ENCODE data around the gene SMG9. TPM values are rescaled to one million over a fixed set of nuclear protein-coding genes. Genes with fewer than 3 reads are reported as not detected.

SMG9 gene
- total and polyA plus RNA-seq, 2 of the 13 experiments (the other 11 are each of a cell fraction or from before 2014, with no cell fraction given) = 16.1 to 18.7 TPM

GRCh38 chr19:43683905-43684304 is 70.9 kb downstream of the SMG9 start:
- intact Hi-C loops (cut with micrococcal nuclease; ENCODE audit: unreplicated experiment) = no loop called here
- no peak overlapping the region for H2AFZ ChIP-seq (ENCODE audit: low read length)

DNA sequence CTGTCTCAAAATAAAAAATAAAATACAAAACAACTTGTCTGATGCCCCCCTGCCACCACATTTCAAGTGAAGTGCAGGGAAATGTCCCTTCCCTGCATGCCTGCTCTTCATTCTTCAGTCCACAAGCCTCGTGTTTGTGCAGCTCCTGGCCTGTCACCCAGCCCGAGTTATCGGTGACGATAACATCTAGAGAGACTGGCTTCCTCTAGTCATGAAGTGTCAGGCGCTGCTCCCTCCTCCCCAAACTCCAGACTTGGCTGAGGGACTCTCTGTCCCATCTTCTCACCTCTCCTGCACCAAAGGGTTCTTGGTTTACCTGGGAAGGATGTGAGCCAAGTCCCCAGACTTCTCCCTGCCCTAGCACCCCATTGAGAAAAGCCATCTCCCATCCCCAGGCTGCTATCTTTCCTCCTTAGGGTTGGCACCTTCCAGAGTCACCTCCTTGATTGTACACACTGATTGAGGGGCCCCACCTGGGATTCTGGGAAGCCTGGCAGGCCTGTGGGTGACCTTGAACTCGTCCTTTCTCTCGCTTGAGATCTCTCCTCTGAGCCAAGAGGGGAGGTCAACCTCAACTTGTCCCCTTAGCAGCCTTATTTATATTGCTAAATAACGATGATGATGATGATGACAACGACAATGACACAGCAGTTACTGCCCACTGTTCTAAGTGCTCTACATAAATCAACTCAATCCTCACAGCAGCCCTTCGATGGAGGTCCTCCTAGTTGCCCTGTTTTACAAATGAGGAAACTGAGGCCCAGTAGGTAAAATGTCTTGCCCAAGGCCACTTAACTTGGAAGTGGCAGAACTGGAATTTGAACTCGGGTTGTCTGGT is 71.7 kb downstream of the SMG9 start:
- no peaks in the 10 kb centered on the region for H3K4me1 ChIP-seq (ENCODE audit: insufficient read depth, low read length)
- H2AFZ ChIP-seq (ENCODE audit: low read length) = no peak overlapping the region
- WGBS (ENCODE audit: low lambda C conversion rate) = 13% methylated on average over 11 of the region's 11 CpGs
- H3K4me2 ChIP-seq (ENCODE audit: low read depth, low read length) = no peak overlapping the region
- intact Hi-C loops (cut with micrococcal nuclease; ENCODE audit: unreplicated experiment) (no loop called here), in situ Hi-C loops (cut with HindIII; ENCODE audit: extremely low pct_ligation_motif_present, low pct_unique_long_range_greater_than_20kb) (no loop called here)
- H3K9ac ChIP-seq (ENCODE audit: insufficient read depth, low read depth, low read length) = no peak overlapping the region
- FAIRE-seq (no peak), DNase-seq (ENCODE audit: low spot score) (no peak), ATAC-seq (no peak)
- no peaks in the 10 kb centered on the region for H3K9me3 ChIP-seq (ENCODE audit: low read length)
- H3K27me3 ChIP-seq (ENCODE audit: control insufficient read depth in 1 of 2, insufficient read depth in 2 of 2, low read length in 2 of 2) = no peaks in the 10 kb centered on the region; a peak in 2 of 5 replicates
- no peaks in the 10 kb centered on the region for H3K36me3 ChIP-seq (replicated peaks in 1 of 2; ENCODE audit: control insufficient read depth in 1 of 2, insufficient read depth in 2 of 2, low read length in 2 of 2)
- no peak overlapping the region for H3K27ac ChIP-seq (ENCODE audit: extremely low read length, insufficient read depth, low read length)
- ChIA-PET CTCF (ENCODE audit: low intra/inter-chr PET ratio, low total read pairs) (no interaction called here), POLR2A (no interaction called here)
- no peak overlapping the region for H3K4me3 ChIP-seq (replicated peaks in 1 of 3; ENCODE audit: insufficient read depth in 1 of 3, low read depth in 2 of 3, low read length in 3 of 3)
- no TSS peak for BruUV-seq (replicated peaks)
- no peaks in the 10 kb centered on the region for H4K20me1 ChIP-seq (ENCODE audit: insufficient read depth, low read length)
- H3K79me2 ChIP-seq (ENCODE audit: insufficient read depth, low read length) = no peaks in the 10 kb centered on the region
- no peak for TF ChIP-seq ZNF253 (CRISPR knock-in tag; IDR thresholded peaks at IDR 0.05; ENCODE audit: borderline replicate concordance)
- no peak for TF ChIP-seq ZNF776 (CRISPR knock-in tag; IDR thresholded peaks at IDR 0.05)
- no peak for TF ChIP-seq TOPORS (CRISPR knock-in tag; IDR thresholded peaks at IDR 0.05)
- no peak for TF ChIP-seq ISX (CRISPR knock-in tag; conservative IDR thresholded peaks at IDR 0.05)
- no peak for TF ChIP-seq FOSL2 (CRISPR knock-in tag; IDR thresholded peaks at IDR 0.05)
- TF ChIP-seq CREB1 (IDR thresholded peaks at IDR 0.05) = 0 out of 2 replicates have a peak, but pooled peaks have one; percentile 24
- TF ChIP-seq CREB1 (CRISPR knock-in tag; IDR thresholded peaks at IDR 0.05) = no peak
- TF ChIP-seq HOXD1 (CRISPR knock-in tag; IDR thresholded peaks at IDR 0.05) = no peak
- no peak for TF ChIP-seq ZNF329 (CRISPR knock-in tag; IDR thresholded peaks at IDR 0.05; ENCODE audit: low read depth)
- TF ChIP-seq, protein P1, sequence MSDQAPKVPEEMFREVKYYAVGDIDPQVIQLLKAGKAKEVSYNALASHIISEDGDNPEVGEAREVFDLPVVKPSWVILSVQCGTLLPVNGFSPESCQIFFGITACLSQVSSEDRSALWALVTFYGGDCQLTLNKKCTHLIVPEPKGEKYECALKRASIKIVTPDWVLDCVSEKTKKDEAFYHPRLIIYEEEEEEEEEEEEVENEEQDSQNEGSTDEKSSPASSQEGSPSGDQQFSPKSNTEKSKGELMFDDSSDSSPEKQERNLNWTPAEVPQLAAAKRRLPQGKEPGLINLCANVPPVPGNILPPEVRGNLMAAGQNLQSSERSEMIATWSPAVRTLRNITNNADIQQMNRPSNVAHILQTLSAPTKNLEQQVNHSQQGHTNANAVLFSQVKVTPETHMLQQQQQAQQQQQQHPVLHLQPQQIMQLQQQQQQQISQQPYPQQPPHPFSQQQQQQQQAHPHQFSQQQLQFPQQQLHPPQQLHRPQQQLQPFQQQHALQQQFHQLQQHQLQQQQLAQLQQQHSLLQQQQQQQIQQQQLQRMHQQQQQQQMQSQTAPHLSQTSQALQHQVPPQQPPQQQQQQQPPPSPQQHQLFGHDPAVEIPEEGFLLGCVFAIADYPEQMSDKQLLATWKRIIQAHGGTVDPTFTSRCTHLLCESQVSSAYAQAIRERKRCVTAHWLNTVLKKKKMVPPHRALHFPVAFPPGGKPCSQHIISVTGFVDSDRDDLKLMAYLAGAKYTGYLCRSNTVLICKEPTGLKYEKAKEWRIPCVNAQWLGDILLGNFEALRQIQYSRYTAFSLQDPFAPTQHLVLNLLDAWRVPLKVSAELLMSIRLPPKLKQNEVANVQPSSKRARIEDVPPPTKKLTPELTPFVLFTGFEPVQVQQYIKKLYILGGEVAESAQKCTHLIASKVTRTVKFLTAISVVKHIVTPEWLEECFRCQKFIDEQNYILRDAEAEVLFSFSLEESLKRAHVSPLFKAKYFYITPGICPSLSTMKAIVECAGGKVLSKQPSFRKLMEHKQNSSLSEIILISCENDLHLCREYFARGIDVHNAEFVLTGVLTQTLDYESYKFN (CRISPR knock-in tag; conservative IDR thresholded peaks at IDR 0.05) = no peak
- TF ChIP-seq NFE2L2 (IDR thresholded peaks at IDR 0.05; ENCODE audit: low read length) = peak; percentile 39; the same call in 1 of the 2 replicates
- no peak for TF ChIP-seq ZMAT3 (CRISPR knock-in tag; conservative IDR thresholded peaks at IDR 0.05)
- TF ChIP-seq EHMT2 (IDR thresholded peaks at IDR 0.05; ENCODE audit: borderline replicate concordance, low read depth, low read length) = no peak
- no peak for TF ChIP-seq TEAD3 (CRISPR knock-in tag; optimal IDR thresholded peaks at IDR 0.05; ENCODE audit: borderline replicate concordance)

More at GRCh38 chr19:43683905-43684304, 70.9 kb downstream of the SMG9 start:
- DNase-seq (ENCODE audit: low spot score) (no peak), ATAC-seq (no peak), FAIRE-seq (no peak)
- ChIA-PET POLR2A (no interaction called here), CTCF (ENCODE audit: low intra/inter-chr PET ratio, low total read pairs) (no interaction called here)
- Histone ChIP-seq H3K27ac (ENCODE audit: extremely low read length, insufficient read depth, low read length) (no peak overlapping the region), H3K4me1 (ENCODE audit: insufficient read depth, low read length) (no peaks in the 10 kb centered on the region), H4K20me1 (ENCODE audit: insufficient read depth, low read length) (no peaks in the 10 kb centered on the region), H3K9ac (ENCODE audit: insufficient read depth, low read depth, low read length) (no peak overlapping the region), H3K4me2 (ENCODE audit: low read depth, low read length) (no peak overlapping the region), H3K79me2 (ENCODE audit: insufficient read depth, low read length) (no peaks in the 10 kb centered on the region), H3K36me3 (replicated peaks in 1 of 2; ENCODE audit: control insufficient read depth in 1 of 2, insufficient read depth in 2 of 2, low read length in 2 of 2) (no peaks in the 10 kb centered on the region), H3K9me3 (ENCODE audit: low read length) (no peaks in the 10 kb centered on the region), H3K27me3 (ENCODE audit: control insufficient read depth in 1 of 2, insufficient read depth in 2 of 2, low read length in 2 of 2) (no peaks in the 10 kb centered on the region; a peak in 2 of 5 replicates), H3K4me3 (replicated peaks in 1 of 3; ENCODE audit: insufficient read depth in 1 of 3, low read depth in 2 of 3, low read length in 3 of 3) (no peak overlapping the region)
- in situ Hi-C loops (cut with HindIII; ENCODE audit: extremely low pct_ligation_motif_present, low pct_unique_long_range_greater_than_20kb) = no loop called here
- peak; percentile 40; the same call in 1 of the 2 replicates for TF ChIP-seq ZNF629 (CRISPR knock-in tag; conservative IDR thresholded peaks at IDR 0.05)
- TF ChIP-seq ZMAT5 (CRISPR knock-in tag; IDR thresholded peaks at IDR 0.05; ENCODE audit: borderline replicate concordance, low read depth) = no peak
- WGBS (ENCODE audit: low lambda C conversion rate) = 18% methylated on average over 2 of the region's 2 CpGs
- no TSS peak for BruUV-seq (replicated peaks)

Measured in HepG2 (cell line).